Liver (tissue), 9 donors: Measurements from ENCODE around the gene EFCAB11. TPM values are rescaled to one million over a fixed set of nuclear protein-coding genes. Genes with fewer than 3 reads are reported as not detected.

ENCODE experiments used
- DNase-seq: peaks from one replicate; pipeline ENCODE4 v3.0.0-alpha.2; 2017; ENCODE audit warnings: low spot score
- H3K27ac ChIP-seq, 2 donors: one replicate each; pipeline ENCODE4 v1.7.0; 2013; ENCODE audit warnings: inconsistent platforms in 2 of 2, low read length in 2 of 2, control low read depth in 1 of 2, low read depth in 1 of 2, mild to moderate bottlenecking in 1 of 2
- H3K27me3 ChIP-seq, 4 donors: one replicate each; pipeline versions ENCODE4 v1.6.1 to v1.7.0; 2013; ENCODE audit warnings: low read length in 3 of 4, inconsistent platforms in 1 of 4, mild to moderate bottlenecking in 1 of 4, moderate library complexity in 1 of 4; ENCODE audit not compliant: control insufficient read depth in 4 of 4, insufficient read depth in 4 of 4
- H3K36me3 ChIP-seq, 4 donors: one replicate each; pipeline versions ENCODE4 v1.6.1 to v1.7.0; 2013; ENCODE audit warnings: low read length in 3 of 4, mild to moderate bottlenecking in 3 of 4, low read depth in 1 of 4, moderate library complexity in 1 of 4; ENCODE audit not compliant: control insufficient read depth in 4 of 4, insufficient read depth in 3 of 4
- H3K4me1 ChIP-seq, 4 donors: one replicate each; pipeline versions ENCODE4 v1.6.1 to v1.7.0; 2013; ENCODE audit warnings: low read length in 3 of 4, mild to moderate bottlenecking in 3 of 4, moderate library complexity in 1 of 4; ENCODE audit not compliant: control insufficient read depth in 4 of 4, insufficient read depth in 4 of 4
- H3K4me3 ChIP-seq, 3 donors: one replicate each; pipeline versions ENCODE4 v1.6.1 to v1.7.0; 2013; ENCODE audit warnings: low read length in 3 of 3, control low read depth in 1 of 3, low read depth in 1 of 3, mild to moderate bottlenecking in 1 of 3
- H3K9ac ChIP-seq, 2 donors: one replicate each; pipeline ENCODE4 v1.7.0; 2013; ENCODE audit warnings: low read length in 2 of 2, mild to moderate bottlenecking in 2 of 2, moderate library complexity in 2 of 2, control low read depth in 1 of 2, low read depth in 1 of 2
- H3K9me3 ChIP-seq, 4 donors: one replicate each; pipeline versions ENCODE4 v1.6.1 to v1.7.0; 2013; ENCODE audit warnings: low read length in 3 of 4; ENCODE audit not compliant: control insufficient read depth in 4 of 4
- EGR1 ChIP-seq, 2 donors: IDR thresholded peaks; 2 replicates each; pipeline ENCODE4 v1.6.1; 2016 to 2018; ENCODE audit warnings: antibody characterized with exemption in 2 of 2, low read depth in 2 of 2
- GABPA ChIP-seq, 2 donors: IDR thresholded peaks in 1 of 2; conservative IDR thresholded peaks in 1 of 2; 2 replicates each; pipeline ENCODE4 v1.6.1; 2016; ENCODE audit warnings: antibody characterized with exemption in 2 of 2, mild to moderate bottlenecking in 1 of 2, moderate library complexity in 1 of 2
- HNF4A ChIP-seq, 2 donors: conservative IDR thresholded peaks; 2 replicates each; pipeline ENCODE4 v1.6.1; 2016; ENCODE audit warnings: antibody characterized with exemption in 2 of 2, mild to moderate bottlenecking in 2 of 2
- JUND ChIP-seq, 2 donors: IDR thresholded peaks; 2 replicates each; pipeline ENCODE4 v1.6.1; 2016; ENCODE audit warnings: antibody characterized with exemption in 2 of 2
- NR2F2 ChIP-seq: IDR thresholded peaks from 2 replicates; pipeline ENCODE4 v1.6.1; 2016; ENCODE audit warnings: antibody characterized with exemption
- WGBS: extraction: QIAGEN DNeasy Blood & Tissue Kit; methylation state at CpG from one replicate; pipeline ENCODE4 v1.1.7; 2013; 5-methylcytosine and 5-hydroxymethylcytosine counted together
- polyA plus RNA-seq, 2 donors: library from polyadenylated mRNA; stranded (reverse) in 1 of 2; unstranded in 1 of 2; fragments of 200-250 nt in 1 of 2; fragments of >200 nt in 1 of 2; fragmentation: Nextera tagmentation in 1 of 2; extraction: Ambion mirVana in 1 of 2; gene quantifications; one replicate each; pipeline versions ENCODE4 v1.2.1 to v1.2.3, GENCODE V29; 2013 to 2015
- total RNA-seq, 2 donors: library from RNA; depleted of rRNA; stranded (reverse); fragments of >200 nt; gene quantifications; one replicate each; pipeline ENCODE4 v1.2.3, GENCODE V29; 2014
- TF ChIP-seq, protein P1 (sequence below): fragments of 150-350 bp; IDR thresholded peaks from 2 replicates; pipeline ENCODE4 v1.5.1; 2017; ENCODE audit warnings: improper control_type of control experiment, low read depth, low read length; ENCODE audit not compliant: missing input control
- TF ChIP-seq, protein P2 (sequence below): IDR thresholded peaks from 2 replicates; pipeline ENCODE4 v1.6.1; 2016; ENCODE audit warnings: antibody characterized with exemption, mild to moderate bottlenecking
- TF ChIP-seq, protein P3 (sequence below): IDR thresholded peaks from 2 replicates; pipeline ENCODE4 v1.6.1; 2016; ENCODE audit warnings: antibody characterized with exemption
- donor health status: healthy.
- donor health status: healthy.
- donor health status: healthy.
- donor health status: healthy.
- donor health status: healthy.

EFCAB11 gene
- total and polyA plus RNA-seq, 4 donors: 2.1 to 4.7 (median 3.4) TPM

DNA sequence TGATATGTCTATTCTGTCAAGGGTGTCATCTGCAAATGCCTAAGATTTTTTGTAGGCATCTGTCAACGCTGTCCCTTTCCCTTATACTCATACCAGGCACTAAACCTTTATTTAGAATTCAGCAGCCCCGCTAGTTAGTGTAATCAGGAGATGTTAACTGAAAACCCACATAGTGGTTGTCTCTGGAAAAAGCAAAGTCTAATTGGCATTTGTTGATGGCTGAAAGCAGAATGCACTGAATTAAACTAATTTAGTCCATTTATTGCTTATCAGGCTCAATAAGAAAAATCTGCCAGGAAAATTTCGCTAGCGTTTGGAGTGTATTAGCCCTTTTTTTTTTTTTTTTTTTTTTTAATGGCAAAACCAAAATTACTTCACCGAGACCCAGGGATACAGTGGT, 35.7 kb upstream of the EFCAB11 start:
- H3K36me3 ChIP-seq: peaks cover 3 to 15% (median 6%) of the 10 kb centered on the region in 4 donors
- no peak overlapping the region for H3K9ac ChIP-seq
- DNase-seq: no peak
- no peak for TF ChIP-seq HNF4A (conservative IDR thresholded peaks at IDR 0.05)
- H3K4me1 ChIP-seq: peaks cover 0 to 20% (median 13%) of the 10 kb centered on the region in 4 donors
- no peaks in the 10 kb centered on the region for H3K9me3 ChIP-seq
- 54% methylated on average over 5 of the region's 5 CpGs for WGBS
- H3K4me3 ChIP-seq: no peak overlapping the region
- H3K27me3 ChIP-seq: no peaks in the 10 kb centered on the region
- peak overlapping the region in 1 of 2 donors; percentile 36 for H3K27ac ChIP-seq

DNA sequence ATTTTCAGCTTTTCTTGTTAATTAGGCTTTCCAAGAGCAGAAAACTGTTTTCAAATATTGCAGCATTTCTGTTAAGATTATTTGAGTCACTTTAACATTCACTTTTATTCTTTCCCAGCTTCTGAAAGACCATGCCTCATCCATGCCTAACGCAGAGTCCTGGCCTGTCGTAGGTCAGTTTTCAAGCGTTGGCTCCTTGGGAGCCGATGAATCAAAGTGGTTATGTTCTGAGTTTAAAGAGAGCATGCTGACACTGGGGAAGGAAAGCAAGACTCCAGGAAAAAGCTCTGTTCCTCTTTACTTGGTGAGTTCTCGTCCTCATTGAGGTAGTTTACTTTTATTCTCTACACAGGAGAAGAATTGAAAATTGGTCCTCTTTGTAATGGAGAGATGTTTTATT, 34.3 kb upstream of the EFCAB11 start:
- no peak overlapping the region for H3K9ac ChIP-seq
- no peak overlapping the region for H3K4me3 ChIP-seq
- no peaks in the 10 kb centered on the region for H3K27me3 ChIP-seq
- 97% methylated on average over 5 of the region's 5 CpGs for WGBS
- H3K4me1 ChIP-seq: peaks cover 0 to 20% (median 13%) of the 10 kb centered on the region in 4 donors
- TF ChIP-seq, protein P1, sequence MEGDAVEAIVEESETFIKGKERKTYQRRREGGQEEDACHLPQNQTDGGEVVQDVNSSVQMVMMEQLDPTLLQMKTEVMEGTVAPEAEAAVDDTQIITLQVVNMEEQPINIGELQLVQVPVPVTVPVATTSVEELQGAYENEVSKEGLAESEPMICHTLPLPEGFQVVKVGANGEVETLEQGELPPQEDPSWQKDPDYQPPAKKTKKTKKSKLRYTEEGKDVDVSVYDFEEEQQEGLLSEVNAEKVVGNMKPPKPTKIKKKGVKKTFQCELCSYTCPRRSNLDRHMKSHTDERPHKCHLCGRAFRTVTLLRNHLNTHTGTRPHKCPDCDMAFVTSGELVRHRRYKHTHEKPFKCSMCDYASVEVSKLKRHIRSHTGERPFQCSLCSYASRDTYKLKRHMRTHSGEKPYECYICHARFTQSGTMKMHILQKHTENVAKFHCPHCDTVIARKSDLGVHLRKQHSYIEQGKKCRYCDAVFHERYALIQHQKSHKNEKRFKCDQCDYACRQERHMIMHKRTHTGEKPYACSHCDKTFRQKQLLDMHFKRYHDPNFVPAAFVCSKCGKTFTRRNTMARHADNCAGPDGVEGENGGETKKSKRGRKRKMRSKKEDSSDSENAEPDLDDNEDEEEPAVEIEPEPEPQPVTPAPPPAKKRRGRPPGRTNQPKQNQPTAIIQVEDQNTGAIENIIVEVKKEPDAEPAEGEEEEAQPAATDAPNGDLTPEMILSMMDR: no peak
- TF ChIP-seq NR2F2 (no peak), EGR1 (IDR thresholded peaks at IDR 0.05; ENCODE audit: low read depth in 2 of 2) (no peak)
- TF ChIP-seq, protein P2, sequence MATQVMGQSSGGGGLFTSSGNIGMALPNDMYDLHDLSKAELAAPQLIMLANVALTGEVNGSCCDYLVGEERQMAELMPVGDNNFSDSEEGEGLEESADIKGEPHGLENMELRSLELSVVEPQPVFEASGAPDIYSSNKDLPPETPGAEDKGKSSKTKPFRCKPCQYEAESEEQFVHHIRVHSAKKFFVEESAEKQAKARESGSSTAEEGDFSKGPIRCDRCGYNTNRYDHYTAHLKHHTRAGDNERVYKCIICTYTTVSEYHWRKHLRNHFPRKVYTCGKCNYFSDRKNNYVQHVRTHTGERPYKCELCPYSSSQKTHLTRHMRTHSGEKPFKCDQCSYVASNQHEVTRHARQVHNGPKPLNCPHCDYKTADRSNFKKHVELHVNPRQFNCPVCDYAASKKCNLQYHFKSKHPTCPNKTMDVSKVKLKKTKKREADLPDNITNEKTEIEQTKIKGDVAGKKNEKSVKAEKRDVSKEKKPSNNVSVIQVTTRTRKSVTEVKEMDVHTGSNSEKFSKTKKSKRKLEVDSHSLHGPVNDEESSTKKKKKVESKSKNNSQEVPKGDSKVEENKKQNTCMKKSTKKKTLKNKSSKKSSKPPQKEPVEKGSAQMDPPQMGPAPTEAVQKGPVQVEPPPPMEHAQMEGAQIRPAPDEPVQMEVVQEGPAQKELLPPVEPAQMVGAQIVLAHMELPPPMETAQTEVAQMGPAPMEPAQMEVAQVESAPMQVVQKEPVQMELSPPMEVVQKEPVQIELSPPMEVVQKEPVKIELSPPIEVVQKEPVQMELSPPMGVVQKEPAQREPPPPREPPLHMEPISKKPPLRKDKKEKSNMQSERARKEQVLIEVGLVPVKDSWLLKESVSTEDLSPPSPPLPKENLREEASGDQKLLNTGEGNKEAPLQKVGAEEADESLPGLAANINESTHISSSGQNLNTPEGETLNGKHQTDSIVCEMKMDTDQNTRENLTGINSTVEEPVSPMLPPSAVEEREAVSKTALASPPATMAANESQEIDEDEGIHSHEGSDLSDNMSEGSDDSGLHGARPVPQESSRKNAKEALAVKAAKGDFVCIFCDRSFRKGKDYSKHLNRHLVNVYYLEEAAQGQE: no peak
- DNase-seq: no peak
- no peak overlapping the region for H3K27ac ChIP-seq
- H3K36me3 ChIP-seq: peaks cover under 1 to 10% (median 4%) of the 10 kb centered on the region in 4 donors
- H3K9me3 ChIP-seq: no peaks in the 10 kb centered on the region

DNA sequence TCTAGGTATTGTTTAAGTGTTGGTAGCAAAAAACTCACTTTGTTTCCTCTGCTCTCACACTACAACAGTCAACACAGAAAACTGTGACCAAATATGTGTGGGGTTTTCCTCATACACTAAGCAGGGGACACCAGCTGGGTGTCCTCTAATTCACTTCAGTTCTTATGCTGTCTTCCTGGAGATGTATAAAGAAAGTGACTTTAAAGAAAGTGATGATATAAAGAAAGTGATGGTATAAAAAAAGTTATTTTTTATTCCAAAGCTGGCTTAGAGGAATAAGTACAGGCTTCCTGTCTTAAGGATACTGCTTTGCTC, 32.6 kb upstream of the EFCAB11 start:
- Histone ChIP-seq H3K4me3 (no peak overlapping the region), H3K4me1 (peaks cover 0 to 17% (median 12%) of the 10 kb centered on the region in 4 donors), H3K36me3 (peaks cover 5 to 13% (median 6%) of the 10 kb centered on the region in 4 donors), H3K27ac (no peak overlapping the region), H3K27me3 (no peaks in the 10 kb centered on the region), H3K9me3 (no peaks in the 10 kb centered on the region), H3K9ac (no peak overlapping the region)
- DNase-seq: no peak
- TF ChIP-seq, protein P3, sequence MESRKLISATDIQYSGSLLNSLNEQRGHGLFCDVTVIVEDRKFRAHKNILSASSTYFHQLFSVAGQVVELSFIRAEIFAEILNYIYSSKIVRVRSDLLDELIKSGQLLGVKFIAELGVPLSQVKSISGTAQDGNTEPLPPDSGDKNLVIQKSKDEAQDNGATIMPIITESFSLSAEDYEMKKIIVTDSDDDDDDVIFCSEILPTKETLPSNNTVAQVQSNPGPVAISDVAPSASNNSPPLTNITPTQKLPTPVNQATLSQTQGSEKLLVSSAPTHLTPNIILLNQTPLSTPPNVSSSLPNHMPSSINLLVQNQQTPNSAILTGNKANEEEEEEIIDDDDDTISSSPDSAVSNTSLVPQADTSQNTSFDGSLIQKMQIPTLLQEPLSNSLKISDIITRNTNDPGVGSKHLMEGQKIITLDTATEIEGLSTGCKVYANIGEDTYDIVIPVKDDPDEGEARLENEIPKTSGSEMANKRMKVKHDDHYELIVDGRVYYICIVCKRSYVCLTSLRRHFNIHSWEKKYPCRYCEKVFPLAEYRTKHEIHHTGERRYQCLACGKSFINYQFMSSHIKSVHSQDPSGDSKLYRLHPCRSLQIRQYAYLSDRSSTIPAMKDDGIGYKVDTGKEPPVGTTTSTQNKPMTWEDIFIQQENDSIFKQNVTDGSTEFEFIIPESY: no peak
- TF ChIP-seq, protein P2: no peak
- no peak for TF ChIP-seq GABPA (IDR thresholded peaks at IDR 0.05 in 1 of 2, conservative IDR thresholded peaks at IDR 0.05 in 1 of 2)
- no peak for TF ChIP-seq HNF4A (conservative IDR thresholded peaks at IDR 0.05)
- TF ChIP-seq NR2F2: no peak
- TF ChIP-seq JUND (IDR thresholded peaks at IDR 0.05): no peak
